GM18498 (cell line): ENCODE measurements around the gene RASD2.

Source experiments
- ATAC-seq: cut with Tn5 transposase; IDR thresholded peaks from one replicate; pipeline ENCODE4 v1.9.1; 2021; ENCODE audit warnings: mild to moderate bottlenecking, moderate library complexity; ENCODE audit not compliant: unreplicated experiment

Gene RASD2

GRCh38 chr22:35517769-35518530 lies 22.7 kb upstream of the RASD2 start:
- no peak for ATAC-seq

GRCh38 chr22:35518811-35519210 lies 21.8 kb upstream of the RASD2 start:
- no peak for ATAC-seq

- no peak for ATAC-seq
Observed at GRCh38 chr22:35519306-35520000, 21.2 kb upstream of the RASD2 start.

- no peak for ATAC-seq
Observed at GRCh38 chr22:35521358-35522224, 19.0 kb upstream of the RASD2 start.

GRCh38 chr22:35522225-35523149 lies 18.1 kb upstream of the RASD2 start:
- ATAC-seq = no peak

GRCh38 chr22:35523167-35523947 lies 17.3 kb upstream of the RASD2 start:
- no peak for ATAC-seq

- ATAC-seq = no peak
Observed at GRCh38 chr22:35524966-35525686, 15.5 kb upstream of the RASD2 start.

- no peak for ATAC-seq
Observed at GRCh38 chr22:35525687-35526332, 14.8 kb upstream of the RASD2 start.

- ATAC-seq = no peak
Observed at GRCh38 chr22:35526333-35526979, 14.2 kb upstream of the RASD2 start.

GRCh38 chr22:35528927-35529326 lies 11.7 kb upstream of the RASD2 start:
- ATAC-seq = no peak

GRCh38 chr22:35530700-35531099 lies 9.9 kb upstream of the RASD2 start:
- no peak for ATAC-seq

- ATAC-seq = no peak
Observed at GRCh38 chr22:35531202-35531601, 9.4 kb upstream of the RASD2 start.

GRCh38 chr22:35531676-35532075 lies 9.0 kb upstream of the RASD2 start:
- ATAC-seq = no peak

- no peak for ATAC-seq
Observed at GRCh38 chr22:35533365-35534029, 7.1 kb upstream of the RASD2 start.

GRCh38 chr22:35534091-35534490 lies 6.5 kb upstream of the RASD2 start:
- no peak for ATAC-seq

GRCh38 chr22:35537232-35537631 lies 3.4 kb upstream of the RASD2 start:
- no peak for ATAC-seq

GRCh38 chr22:35538801-35539321 lies 1.8 kb upstream of the RASD2 start:
- ATAC-seq = no peak
